H1 (cell line): ENCODE results near the gene VOPP1.

Source experiments
- BRCA1 ChIP-seq: IDR thresholded peaks from 2 replicates; pipeline ENCODE4 v1.6.1; 2012; ENCODE audit warnings: low read depth, low read length, improper control_type of control experiment
- EZH2 ChIP-seq: fragments of 200-600 bp; sonication (generic); IDR thresholded peaks from 2 replicates; pipeline ENCODE4 v1.7.1; 2012; ENCODE audit warnings: low read depth, mild to moderate bottlenecking, moderate library complexity, low read length, inconsistent platforms; ENCODE audit not compliant: severe bottlenecking
- POLR2A ChIP-seq, 2 experiments: IDR thresholded peaks; 1 replicate in 1 of 2; 2 replicates in 1 of 2; pipeline ENCODE4 v1.6.1; 2011; ENCODE audit warnings: low read depth in 2 of 2, low read length in 2 of 2, mild to moderate bottlenecking in 2 of 2; ENCODE audit errors: control extremely low read depth in 1 of 2
- TF ChIP-seq, protein P1 (sequence below), 3 experiments: IDR thresholded peaks; 1 replicate in 2 of 3; 2 replicates in 1 of 3; pipeline versions ENCODE4 v1.5.1 to v1.6.1; 2011; ENCODE audit warnings: low read length in 3 of 3, mild to moderate bottlenecking in 3 of 3, inconsistent platforms in 2 of 3, low read depth in 1 of 3, moderate library complexity in 1 of 3; ENCODE audit not compliant: insufficient read depth in 1 of 3; ENCODE audit errors: control extremely low read depth in 1 of 3
- TF ChIP-seq, protein P2 (sequence below): IDR thresholded peaks from 2 replicates; pipeline ENCODE4 v1.6.1; 2012; ENCODE audit warnings: inconsistent platforms

DNA sequence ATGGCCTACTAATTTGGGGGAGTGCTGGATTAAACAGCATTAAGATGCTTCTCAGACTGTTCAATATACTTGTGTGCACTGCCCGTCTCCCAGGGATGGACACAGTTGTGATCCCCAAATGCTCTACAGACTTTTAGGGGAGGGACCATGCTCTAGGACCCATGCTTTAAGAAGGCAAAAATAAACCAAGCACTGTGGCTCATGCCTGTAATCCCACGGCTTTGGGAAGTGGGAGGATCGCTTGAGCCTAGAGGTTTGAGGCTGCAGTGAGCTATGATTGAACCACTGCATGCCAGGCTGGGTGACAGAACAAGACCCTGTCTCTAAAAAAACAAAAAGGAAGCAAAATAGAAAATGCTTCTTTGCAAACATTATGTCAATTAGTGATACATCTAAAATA is 102.6 kb downstream of the VOPP1 start:
- no peak for TF ChIP-seq POLR2A (IDR thresholded peaks at IDR 0.05; ENCODE audit: control extremely low read depth in 1 of 2, low read depth in 2 of 2, low read length in 2 of 2)
- TF ChIP-seq EZH2: no peak
- TF ChIP-seq, protein P1, sequence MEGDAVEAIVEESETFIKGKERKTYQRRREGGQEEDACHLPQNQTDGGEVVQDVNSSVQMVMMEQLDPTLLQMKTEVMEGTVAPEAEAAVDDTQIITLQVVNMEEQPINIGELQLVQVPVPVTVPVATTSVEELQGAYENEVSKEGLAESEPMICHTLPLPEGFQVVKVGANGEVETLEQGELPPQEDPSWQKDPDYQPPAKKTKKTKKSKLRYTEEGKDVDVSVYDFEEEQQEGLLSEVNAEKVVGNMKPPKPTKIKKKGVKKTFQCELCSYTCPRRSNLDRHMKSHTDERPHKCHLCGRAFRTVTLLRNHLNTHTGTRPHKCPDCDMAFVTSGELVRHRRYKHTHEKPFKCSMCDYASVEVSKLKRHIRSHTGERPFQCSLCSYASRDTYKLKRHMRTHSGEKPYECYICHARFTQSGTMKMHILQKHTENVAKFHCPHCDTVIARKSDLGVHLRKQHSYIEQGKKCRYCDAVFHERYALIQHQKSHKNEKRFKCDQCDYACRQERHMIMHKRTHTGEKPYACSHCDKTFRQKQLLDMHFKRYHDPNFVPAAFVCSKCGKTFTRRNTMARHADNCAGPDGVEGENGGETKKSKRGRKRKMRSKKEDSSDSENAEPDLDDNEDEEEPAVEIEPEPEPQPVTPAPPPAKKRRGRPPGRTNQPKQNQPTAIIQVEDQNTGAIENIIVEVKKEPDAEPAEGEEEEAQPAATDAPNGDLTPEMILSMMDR (IDR thresholded peaks at IDR 0.05; ENCODE audit: control extremely low read depth in 1 of 3, insufficient read depth in 1 of 3, low read depth in 1 of 3, low read length in 3 of 3): no peak
- TF ChIP-seq, protein P2, sequence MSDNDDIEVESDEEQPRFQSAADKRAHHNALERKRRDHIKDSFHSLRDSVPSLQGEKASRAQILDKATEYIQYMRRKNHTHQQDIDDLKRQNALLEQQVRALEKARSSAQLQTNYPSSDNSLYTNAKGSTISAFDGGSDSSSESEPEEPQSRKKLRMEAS: no peak
- no peak for TF ChIP-seq BRCA1
